HFF-Myc (cell line): ENCODE measurements around the gene TECPR1.

ENCODE experiments used
- DNase-seq: peaks from one replicate; pipeline ENCODE4 v3.0.0-alpha.2; 2011; ENCODE audit warnings: low read depth; ENCODE audit errors: extremely low read depth
- H3K4me3 ChIP-seq: replicated peaks from 2 replicates; pipeline ENCODE4 v1.5.1; 2011; ENCODE audit warnings: low read depth, mild to moderate bottlenecking, control low read depth, low read length
- TF ChIP-seq, protein P1 (sequence below): IDR thresholded peaks from 2 replicates; pipeline ENCODE4 v1.5.1; 2012; ENCODE audit warnings: mild to moderate bottlenecking, low read depth, low read length, control low read depth; ENCODE audit errors: missing control alignments

The TECPR1 gene

DNA sequence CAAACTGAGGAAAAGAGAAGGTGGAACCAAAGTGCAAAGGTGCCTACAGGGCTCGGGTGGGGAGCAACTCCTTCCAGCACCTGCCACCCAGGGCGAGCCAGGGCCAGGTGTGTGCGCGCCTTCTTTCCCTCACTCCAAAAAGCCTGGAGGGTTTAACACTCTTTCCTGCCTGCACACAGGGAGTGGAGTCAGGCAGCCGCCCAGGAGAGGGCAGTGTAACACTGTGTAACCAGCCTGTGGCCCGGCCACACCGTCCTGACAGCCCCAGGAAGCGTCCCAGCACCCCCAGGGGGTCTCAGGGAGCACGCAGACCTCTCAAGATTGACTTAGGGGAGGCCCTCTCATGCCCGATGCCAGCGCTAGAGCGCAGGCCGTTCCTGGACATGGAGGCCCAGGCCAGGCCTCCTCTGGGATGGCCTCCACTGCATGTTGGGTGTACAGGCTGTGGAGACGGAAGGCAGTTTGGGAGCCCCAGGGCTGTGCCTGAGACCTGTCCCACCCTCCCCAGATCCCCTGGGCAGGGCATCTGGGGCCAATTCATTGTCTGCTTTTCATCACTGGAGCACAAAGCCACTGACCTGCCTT lies 42.9 kb upstream of the TECPR1 start:
- TF ChIP-seq, protein P1, sequence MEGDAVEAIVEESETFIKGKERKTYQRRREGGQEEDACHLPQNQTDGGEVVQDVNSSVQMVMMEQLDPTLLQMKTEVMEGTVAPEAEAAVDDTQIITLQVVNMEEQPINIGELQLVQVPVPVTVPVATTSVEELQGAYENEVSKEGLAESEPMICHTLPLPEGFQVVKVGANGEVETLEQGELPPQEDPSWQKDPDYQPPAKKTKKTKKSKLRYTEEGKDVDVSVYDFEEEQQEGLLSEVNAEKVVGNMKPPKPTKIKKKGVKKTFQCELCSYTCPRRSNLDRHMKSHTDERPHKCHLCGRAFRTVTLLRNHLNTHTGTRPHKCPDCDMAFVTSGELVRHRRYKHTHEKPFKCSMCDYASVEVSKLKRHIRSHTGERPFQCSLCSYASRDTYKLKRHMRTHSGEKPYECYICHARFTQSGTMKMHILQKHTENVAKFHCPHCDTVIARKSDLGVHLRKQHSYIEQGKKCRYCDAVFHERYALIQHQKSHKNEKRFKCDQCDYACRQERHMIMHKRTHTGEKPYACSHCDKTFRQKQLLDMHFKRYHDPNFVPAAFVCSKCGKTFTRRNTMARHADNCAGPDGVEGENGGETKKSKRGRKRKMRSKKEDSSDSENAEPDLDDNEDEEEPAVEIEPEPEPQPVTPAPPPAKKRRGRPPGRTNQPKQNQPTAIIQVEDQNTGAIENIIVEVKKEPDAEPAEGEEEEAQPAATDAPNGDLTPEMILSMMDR, result peak; percentile 77
- DNase-seq, result no peak
- no peak overlapping the region for H3K4me3 ChIP-seq

DNA sequence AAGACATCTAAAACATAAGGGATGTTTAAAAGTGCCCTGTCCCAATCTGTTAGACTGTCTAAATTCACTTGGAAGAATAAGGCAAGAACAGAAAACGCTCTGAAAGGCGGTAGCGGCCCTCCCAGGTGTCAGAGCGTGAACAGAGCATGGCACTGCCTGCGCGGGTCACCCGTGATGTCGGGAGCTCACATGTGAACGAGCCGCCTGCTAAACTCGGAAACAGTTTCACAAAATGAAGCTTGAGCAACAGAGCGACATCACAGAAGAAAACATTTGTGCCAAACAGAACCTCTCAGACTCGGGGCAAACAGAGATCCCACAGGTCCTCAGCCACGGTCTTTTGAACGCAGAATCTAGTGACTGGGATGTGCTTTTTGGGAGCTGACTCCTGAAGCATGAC lies 42.3 kb upstream of the TECPR1 start:
- TF ChIP-seq, protein P1, result no peak
- no peak for DNase-seq
- no peak overlapping the region for H3K4me3 ChIP-seq

DNA sequence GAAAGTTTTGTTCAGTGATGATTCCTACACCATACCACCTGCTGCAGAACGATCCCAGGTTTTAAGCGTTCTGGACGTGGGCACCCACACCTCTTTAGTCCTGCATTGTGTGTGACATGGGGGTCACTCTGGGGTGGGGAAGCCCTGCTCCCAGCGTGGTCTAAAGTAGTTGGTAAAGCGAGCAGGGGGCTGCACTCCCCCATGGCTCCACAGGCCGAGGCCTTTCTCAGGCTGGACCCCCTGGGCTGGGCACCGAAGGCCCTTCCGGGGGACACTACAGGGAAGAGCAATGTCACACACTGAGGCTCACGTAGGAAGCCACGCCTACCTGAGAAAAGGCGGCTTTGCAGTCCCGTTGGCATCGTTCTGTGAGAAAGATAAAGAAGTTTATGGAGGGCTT lies 41.7 kb upstream of the TECPR1 start:
- no peak overlapping the region for H3K4me3 ChIP-seq
- no peak for DNase-seq

DNA sequence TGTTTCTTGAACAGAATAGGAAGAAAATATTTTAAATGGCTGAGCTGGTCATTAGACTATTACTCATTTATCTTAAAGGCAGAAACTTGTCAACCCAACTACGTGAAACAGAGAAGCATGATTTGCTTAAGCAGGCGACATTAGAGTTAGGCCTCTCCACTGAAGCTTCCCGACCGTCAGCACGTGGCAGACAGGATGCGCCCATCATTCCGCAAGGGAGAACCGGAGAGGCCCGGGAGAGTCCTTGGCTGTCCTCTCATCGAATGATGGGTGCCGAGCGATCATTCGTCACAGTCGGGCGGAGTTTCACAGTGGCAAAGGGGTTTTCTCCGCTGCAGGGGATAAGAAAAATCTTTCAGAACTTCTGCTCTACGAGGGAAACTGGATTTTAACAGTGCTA lies 41.2 kb upstream of the TECPR1 start:
- no peak for DNase-seq
- TF ChIP-seq, protein P1, result no peak
- no peak overlapping the region for H3K4me3 ChIP-seq

More for the DNA sequence above, 41.7 kb upstream of the TECPR1 start:
- TF ChIP-seq, protein P1, result no peak

DNA sequence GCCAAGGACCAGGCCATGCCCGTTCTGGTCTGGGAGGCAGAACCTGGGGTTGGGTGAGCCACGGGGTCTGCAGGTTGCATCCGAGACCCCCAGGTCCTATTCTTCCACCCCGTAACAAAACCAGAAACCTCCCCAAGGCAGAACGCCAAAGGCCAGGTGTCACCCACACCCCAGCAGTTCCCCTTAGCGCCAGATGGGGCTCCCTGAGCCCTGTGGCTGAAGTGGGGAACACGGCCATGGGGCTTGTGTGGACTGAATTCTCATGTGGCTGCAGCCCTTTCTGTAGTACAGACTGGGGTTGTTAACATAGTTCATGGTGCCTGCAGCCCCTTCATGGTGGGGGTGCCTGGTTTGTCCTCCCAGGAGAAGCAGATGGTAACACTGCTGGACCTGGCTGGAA lies 39.7 kb upstream of the TECPR1 start:
- TF ChIP-seq, protein P1, result no peak

DNA sequence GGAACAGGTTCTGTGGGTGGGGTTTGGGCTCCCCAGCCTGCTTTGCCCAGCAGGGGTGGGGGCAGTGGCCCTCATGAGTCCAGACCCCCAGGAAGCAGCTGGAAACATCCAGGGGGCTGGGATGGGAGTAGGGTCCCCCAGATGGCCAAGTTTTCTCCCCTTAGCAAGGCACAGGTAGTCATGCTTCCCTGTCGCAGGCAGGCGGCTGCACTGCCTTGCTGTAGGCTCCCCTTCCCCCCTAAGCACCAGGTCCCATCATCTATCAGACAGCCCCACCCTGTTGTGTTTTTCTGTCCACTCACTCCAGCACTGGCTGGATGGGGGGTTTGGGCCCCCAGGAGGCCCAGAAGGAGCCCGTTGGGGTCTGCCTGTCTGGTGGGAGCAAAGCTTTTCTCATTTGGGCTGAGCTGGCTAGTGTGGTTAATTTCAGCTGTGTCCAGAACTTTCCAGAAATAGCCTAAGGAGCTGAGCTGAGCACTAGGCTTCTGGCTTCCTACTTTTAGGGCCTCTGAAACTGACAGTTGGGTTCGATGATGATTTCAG lies 37.4 kb upstream of the TECPR1 start:
- H3K4me3 ChIP-seq, result no peak overlapping the region
- no peak for DNase-seq
- TF ChIP-seq, protein P1, result no peak

More for the DNA sequence above, 39.7 kb upstream of the TECPR1 start:
- DNase-seq, result no peak
- no peak overlapping the region for H3K4me3 ChIP-seq

DNA sequence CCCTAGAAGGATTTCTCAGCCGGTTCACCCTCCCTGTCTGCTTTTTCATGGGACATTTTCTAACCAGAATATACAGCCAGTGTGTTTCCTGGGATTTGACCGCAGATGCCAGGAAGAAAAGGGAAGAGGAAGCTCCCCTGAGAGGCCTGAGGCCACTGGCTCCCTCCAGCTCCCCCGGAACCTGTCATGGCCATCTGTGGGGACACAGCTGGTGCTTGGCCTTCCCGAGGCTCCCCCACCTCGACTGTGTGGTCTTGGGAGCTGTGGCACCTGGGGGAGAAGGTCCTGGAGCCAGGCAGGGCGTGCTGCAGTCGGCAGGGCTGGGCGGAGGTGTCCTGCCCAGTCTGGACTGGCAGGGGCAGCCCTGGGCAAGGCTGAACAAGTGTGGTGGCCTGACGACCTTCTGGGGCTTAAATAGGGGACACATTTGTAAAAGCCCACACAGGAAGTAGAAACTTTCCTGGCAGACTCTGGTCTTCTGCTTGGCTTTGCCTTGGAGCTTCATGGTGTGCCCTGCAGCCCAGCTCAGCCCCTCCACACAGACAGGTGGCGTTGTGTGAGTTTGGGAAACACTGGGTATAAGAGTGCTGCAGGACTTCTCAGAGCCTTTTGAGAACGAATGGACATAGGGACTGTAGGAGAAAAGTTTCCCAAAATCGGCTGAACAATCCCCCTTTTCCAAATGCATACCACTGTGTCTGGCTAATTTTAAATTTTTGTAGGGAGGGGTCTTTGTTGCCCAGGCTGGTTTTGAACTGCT lies 36.2 kb upstream of the TECPR1 start:
- no peak overlapping the region for H3K4me3 ChIP-seq
- DNase-seq, result no peak
- TF ChIP-seq, protein P1, result no peak
